DMS53 treated with DMSO at 0.1 percent for 48 hours (cell line): ENCODE measurements around the gene CELSR2.

ENCODE experiments used
- DNase-seq: peaks from one replicate; lab custom pipeline; 2025; ENCODE audit not compliant: unreplicated experiment; lab: John Stamatoyannopoulos, UW

Gene CELSR2

GRCh38 chr1:109263597-109264378 is 14.4 kb downstream of the CELSR2 start:
- DNase-seq = peak; percentile 91

GRCh38 chr1:109264379-109264755 is 15.0 kb downstream of the CELSR2 start:
- no peak for DNase-seq

GRCh38 chr1:109265016-109265415 is 15.7 kb downstream of the CELSR2 start:
- DNase-seq = no peak

- no peak for DNase-seq
These were observed 16.5 kb downstream of the CELSR2 start for GRCh38 chr1:109265741-109266330.

GRCh38 chr1:109266965-109267364 is 17.6 kb downstream of the CELSR2 start:
- DNase-seq = no peak

- DNase-seq = no peak
These were observed 18.5 kb downstream of the CELSR2 start for GRCh38 chr1:109267743-109268300.

GRCh38 chr1:109268431-109269211 is 19.3 kb downstream of the CELSR2 start:
- DNase-seq = no peak

GRCh38 chr1:109269212-109269980 is 20.1 kb downstream of the CELSR2 start:
- no peak for DNase-seq

GRCh38 chr1:109269981-109270622 is 20.8 kb downstream of the CELSR2 start:
- no peak for DNase-seq

GRCh38 chr1:109270623-109271317 is 21.4 kb downstream of the CELSR2 start:
- DNase-seq = no peak

- no peak for DNase-seq
These were observed 22.1 kb downstream of the CELSR2 start for GRCh38 chr1:109271458-109271857.

- no peak for DNase-seq
These were observed 22.9 kb downstream of the CELSR2 start for GRCh38 chr1:109272021-109272799.

- DNase-seq = no peak
These were observed 23.6 kb downstream of the CELSR2 start for GRCh38 chr1:109272831-109273547.

GRCh38 chr1:109273570-109274288 is 24.4 kb downstream of the CELSR2 start:
- no peak for DNase-seq

- DNase-seq = no peak
These were observed 25.5 kb downstream of the CELSR2 start for GRCh38 chr1:109274533-109275476.

GRCh38 chr1:109275706-109276345 is 26.5 kb downstream of the CELSR2 start:
- DNase-seq = no peak
